GM19240 (cell line): ENCODE measurements around the gene SLC44A1.

Experiments
- DNase-seq: peaks from one replicate; pipeline ENCODE4 v3.0.0; 2011; ENCODE audit warnings: low spot score; ENCODE audit not compliant: insufficient read length

SLC44A1 gene

GRCh38 chr9:105457560-105458294 is 213.3 kb downstream of the SLC44A1 start:
- DNase-seq: no peak

GRCh38 chr9:105458404-105458803 is 214.0 kb downstream of the SLC44A1 start:
- DNase-seq: no peak

GRCh38 chr9:105459336-105459735 is 214.9 kb downstream of the SLC44A1 start:
- DNase-seq: no peak

- no peak for DNase-seq
Observed at GRCh38 chr9:105466898-105467455, 222.5 kb downstream of the SLC44A1 start.

- DNase-seq: no peak
Observed at GRCh38 chr9:105468875-105469274, 224.4 kb downstream of the SLC44A1 start.

GRCh38 chr9:105473221-105473620 is 228.8 kb downstream of the SLC44A1 start:
- no peak for DNase-seq

GRCh38 chr9:105475302-105475701 is 230.9 kb downstream of the SLC44A1 start:
- no peak for DNase-seq

- DNase-seq: no peak
Observed at GRCh38 chr9:105479846-105480245, 235.4 kb downstream of the SLC44A1 start.

GRCh38 chr9:105483618-105484017 is 239.2 kb downstream of the SLC44A1 start:
- no peak for DNase-seq

GRCh38 chr9:105484226-105484625 is 239.8 kb downstream of the SLC44A1 start:
- DNase-seq: no peak

GRCh38 chr9:105485131-105485530 is 240.7 kb downstream of the SLC44A1 start:
- no peak for DNase-seq
